ENCODE data around the gene AP5S1.

GRCh38 chr20:3839328-3839727 is 19.0 kb downstream of the AP5S1 start:
- TF ChIP-seq CTCF (conservative IDR thresholded peaks at IDR 0.05; ENCODE audit: low read depth, low read length) (no peak), RAD21 (IDR thresholded peaks at IDR 0.05; ENCODE audit: low read length) (no peak), SMC3 (IDR thresholded peaks at IDR 0.05; ENCODE audit: low read depth, low read length) (no peak), POLR2A (IDR thresholded peaks at IDR 0.05; ENCODE audit: low read depth, low read length) (no peak), USF2 (IDR thresholded peaks at IDR 0.05; ENCODE audit: low read depth, low read length) (no peak), ELK1 (IDR thresholded peaks at IDR 0.05; ENCODE audit: borderline replicate concordance, low read depth, low read length) (no peak)

Measured in IMR-90 (cell line).